T-helper 22 cell (primary cell): Measurements from ENCODE around the gene PRR19.
"Not testable (repeated sequence)": the region's sequence is repeated elsewhere in the genome, so short reads cannot be mapped to it uniquely, and the experiment has no call there.

Experiments
- DNase-seq: peaks from one replicate; pipeline ENCODE4 v3.0.0-alpha.2; 2020; ENCODE audit warnings: low read depth

Gene PRR19, protein sequence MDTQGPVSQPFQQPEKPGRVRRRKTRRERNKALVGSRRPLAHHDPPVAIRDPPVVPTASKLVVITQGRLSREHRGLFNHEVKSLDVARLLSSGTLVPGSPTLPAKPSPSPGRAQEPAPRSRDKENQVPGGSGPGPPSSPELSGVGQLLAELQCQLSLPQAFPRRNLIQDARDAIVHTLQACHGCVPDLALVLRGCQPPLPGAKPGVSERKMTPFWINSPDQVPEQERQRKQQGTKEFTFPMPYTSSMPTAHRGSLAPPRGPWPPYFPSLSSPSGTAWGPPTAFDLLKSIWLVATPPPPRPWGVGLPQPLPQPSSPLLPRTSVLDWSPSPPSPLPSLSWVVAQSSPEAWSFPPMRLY

DNA sequence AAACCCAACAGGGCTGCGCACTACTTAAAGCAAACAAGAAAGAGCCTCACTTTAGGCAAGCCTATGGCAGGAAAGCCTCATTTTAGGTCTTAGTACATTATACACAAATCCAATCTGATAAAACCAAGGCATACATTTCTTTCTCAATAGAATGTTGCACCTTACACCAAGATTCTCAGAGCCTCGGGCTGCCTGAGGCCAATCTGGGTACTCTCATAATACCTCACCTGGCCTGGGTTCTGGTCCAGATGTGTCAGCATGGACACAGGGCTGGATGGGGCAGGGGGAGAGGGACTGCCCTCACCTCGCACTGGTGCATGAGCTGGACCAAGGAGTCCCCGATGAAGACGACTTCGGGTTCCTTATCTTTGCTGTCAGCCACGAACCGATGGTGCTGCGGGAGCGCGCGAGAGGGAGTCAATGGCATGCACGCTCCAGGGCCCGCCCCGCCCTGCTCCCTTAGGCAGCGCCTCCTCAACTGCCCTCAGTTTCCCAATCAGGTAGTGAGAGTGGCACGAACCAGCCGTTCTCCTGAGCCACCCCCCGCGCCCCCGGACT lies at the start of gene PRR19:
PRR19 (plus strand) TSS at position 487 of the 558 bp plus-strand sequence. CDS start 7,453 bp downstream, outside the sequence.
- no peak for DNase-seq

GRCh38 chr19:42252365-42253244 lies 49.3 kb upstream of the PRR19 start:
- DNase-seq = no peak

DNA sequence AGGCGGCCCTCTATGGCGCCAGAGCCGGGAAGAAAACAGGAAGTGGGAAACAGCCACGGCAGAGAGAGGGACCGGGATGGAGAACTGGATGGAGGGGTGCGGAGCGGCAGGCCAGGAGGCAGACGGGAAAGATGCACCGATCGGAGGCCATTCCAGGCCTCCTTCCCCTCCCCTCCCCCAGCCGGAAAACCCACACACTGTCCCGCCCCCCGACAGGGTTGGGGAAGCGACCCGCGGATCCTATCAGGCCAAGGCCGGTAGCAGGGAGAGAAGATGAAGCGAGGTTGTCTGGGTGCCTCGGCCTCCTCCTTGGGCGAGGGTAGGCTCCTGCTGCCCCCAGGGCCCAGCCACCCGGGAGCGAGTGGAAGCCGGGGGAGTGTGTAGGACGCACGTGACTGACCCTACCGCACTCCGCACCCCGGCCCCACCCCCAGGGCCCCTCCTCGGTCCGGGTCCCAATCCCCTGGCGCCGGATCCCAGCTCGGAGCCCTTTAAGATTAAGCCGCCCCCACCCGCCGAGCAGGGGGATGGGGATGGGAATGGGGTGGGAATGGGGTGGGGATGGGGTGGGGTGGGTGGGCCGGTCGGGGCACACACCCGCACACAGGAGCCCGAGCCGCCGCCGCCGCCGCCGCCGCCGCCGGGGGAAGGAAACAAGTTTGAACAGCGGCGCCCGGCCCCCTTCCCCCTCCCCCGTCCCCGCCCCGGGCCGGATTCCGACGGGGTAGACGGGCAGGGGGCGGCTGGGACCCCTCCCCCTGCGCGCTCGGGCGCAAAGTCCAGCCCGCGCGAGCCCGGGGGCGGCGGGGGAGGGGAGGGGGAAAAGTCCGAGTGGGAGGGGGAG lies 48.5 kb upstream of the PRR19 start:
- DNase-seq = peak; percentile 50

- DNase-seq = peak; percentile 66
Observed at GRCh38 chr19:42254089-42254849, 47.7 kb upstream of the PRR19 start.

- peak; percentile 87 for DNase-seq
Observed at GRCh38 chr19:42254850-42255765, 46.8 kb upstream of the PRR19 start, which contains the start of gene ERF. TSS of gene ERF (minus strand) at chr19:42255128. CDS start at chr19:42254999, 129 bp downstream.

- DNase-seq = no peak
Observed at GRCh38 chr19:42255766-42256745, 45.9 kb upstream of the PRR19 start.

- DNase-seq = not testable (repeated sequence)
Observed at GRCh38 chr19:42257842-42258241, 44.1 kb upstream of the PRR19 start.

DNA sequence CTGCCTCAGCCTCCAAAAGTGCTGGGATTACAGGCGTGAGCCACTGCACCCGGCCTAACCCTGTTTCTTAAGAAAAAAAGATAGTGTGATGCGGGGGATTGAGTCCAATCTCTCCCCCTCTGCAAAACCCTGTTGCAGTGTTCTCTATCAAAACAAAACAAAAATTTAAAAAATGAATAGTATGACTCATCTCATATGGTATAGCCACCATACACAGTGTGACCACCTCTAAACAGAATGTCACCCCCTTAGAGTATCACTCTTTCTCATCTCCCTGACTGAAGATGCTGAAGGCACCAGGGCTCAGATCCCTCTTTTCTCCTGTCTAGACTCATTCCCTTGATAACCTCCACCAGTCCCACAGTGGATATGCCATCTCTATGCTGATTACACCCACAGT lies 40.2 kb upstream of the PRR19 start:
- DNase-seq = no peak

- not testable (repeated sequence) for DNase-seq
Observed at GRCh38 chr19:42266105-42266504, 35.8 kb upstream of the PRR19 start.

DNA sequence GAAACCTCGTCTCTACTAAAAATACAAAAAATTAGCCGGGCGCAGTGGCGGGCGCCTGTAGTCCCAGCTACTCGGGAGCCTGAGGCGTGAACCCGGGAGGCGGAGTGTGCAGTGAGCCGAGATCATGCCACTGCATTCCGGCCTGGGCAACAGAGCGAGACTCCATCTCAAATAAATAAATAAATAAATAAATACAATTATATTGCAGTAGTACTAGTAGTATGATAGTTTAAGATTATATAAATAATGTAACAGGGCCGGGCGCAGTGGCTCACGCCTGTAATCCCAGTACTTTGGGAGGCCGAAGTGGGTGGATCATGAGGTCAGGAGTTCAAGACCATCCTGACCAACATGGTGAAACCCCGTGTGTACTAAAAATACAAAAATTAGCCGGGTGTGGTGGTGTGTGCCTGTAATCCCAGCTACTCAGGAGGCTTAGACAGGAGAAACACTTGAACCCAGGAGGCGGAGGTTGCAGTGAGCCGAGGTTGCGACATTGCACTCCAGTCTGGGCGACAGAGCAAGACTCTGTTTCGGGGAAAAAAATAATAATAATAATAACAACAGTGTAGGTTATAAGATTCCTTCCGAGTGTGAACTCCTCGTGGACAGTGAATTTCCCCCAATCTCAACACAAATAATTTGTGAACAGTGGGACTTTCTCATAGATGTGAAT lies 34.9 kb upstream of the PRR19 start:
- not testable (repeated sequence) for DNase-seq

- DNase-seq = no peak
Observed at GRCh38 chr19:42267644-42268141, 34.2 kb upstream of the PRR19 start.

GRCh38 chr19:42268142-42268703 lies 33.7 kb upstream of the PRR19 start:
- DNase-seq = peak; percentile 99

DNA sequence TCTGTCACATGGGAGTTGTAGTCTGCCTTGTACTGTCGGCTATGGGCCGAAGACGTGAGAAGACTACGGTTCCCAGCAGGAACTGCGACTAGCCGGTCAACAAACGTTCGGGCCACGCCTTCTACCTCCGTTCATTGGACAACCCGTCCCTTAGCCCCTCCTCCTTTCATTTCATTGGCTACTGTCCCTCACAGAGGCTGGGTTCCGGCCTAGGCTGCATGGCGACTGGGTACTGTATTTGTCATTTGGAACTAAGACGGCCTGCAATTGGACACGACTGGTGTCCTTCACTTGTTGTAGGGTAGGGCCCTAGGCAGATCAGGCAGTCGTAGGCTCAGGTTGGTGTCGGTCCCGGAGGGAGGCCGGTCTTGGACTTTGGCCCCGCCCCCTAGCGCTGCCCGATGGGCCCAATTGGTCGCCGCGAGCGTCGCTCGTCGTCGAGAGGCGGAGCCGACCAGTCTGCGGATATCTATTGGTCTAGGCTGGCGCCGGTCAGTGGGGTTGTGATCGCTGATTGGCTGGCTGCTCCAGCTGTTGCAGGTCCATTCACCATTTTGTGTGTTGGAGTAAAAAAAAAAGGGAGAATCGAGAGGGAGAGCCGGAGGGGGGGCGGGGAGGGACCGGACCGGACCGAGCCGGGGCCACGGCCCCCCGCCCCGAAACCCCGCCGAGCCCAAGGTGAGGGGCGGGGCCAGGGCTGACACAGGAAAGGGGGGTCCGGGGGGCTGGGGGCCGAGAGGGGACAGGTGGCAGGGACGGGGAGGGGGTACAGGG lies 33.0 kb upstream of the PRR19 start, which contains the start of gene CIC:
CIC (plus strand) TSS at position 549 of the 774 bp plus-strand sequence. CDS start 2,532 bp downstream, outside the sequence.
- peak; percentile 99 for DNase-seq

DNA sequence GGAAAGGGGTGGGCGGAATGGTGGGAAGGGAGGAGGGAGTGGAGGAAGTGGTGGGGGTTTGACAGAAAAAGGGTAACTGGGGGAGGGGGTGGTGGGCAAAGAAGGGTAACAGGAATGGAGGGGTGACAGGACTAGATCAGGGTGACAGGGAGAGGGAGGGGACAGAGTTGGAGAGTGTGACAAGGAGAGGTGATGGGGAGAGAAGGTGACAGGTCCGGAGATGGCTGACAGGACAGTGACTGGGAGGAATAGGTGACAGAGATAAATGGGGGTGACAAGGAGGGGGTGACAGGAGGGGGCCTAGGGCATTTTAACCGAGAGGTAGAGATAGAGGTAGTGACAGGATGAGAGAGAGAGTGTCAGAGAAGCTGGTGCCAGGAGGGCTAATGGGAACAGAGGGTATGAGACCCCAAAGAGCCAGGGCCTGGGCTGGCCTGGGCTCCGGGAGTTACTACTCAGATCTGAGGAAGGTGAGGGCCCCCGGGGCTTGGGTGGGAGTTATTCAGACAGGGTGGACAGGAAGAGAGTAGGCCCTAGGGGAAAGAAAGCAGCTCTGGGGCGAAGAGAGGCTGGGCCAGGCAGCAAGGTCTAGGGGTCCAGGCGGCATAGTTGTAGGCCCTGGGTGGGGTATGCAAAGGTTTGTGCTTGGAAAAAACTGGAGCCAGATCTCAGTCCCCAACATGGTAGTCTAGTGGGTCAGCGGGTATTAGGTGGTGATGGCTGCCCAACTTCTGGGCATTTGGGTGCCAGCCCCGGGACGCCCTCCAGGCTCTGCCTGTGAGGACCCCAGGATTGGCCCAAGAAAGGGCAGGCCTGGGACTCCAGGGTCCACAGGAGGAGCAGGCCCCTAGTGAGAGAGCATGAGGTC lies 32.2 kb upstream of the PRR19 start:
- no peak for DNase-seq

GRCh38 chr19:42270346-42271044 lies 31.4 kb upstream of the PRR19 start:
- peak; percentile 74 for DNase-seq
